Osteoblast (primary cell): Measurements from ENCODE around the gene PER2. TPM values are rescaled to one million over a fixed set of nuclear protein-coding genes. Genes with fewer than 3 reads are reported as not detected.

Source experiments
- DNase-seq: peaks from one replicate; pipeline ENCODE4 v3.0.0; 2011; ENCODE audit warnings: low spot score, mixed read lengths; ENCODE audit not compliant: insufficient read length; ENCODE audit errors: missing footprints
- H2AFZ ChIP-seq: 2 replicates; pipeline ENCODE4 v1.6.0; 2011; ENCODE audit warnings: mild to moderate bottlenecking, low read length
- H3K27ac ChIP-seq: 2 replicates; pipeline ENCODE4 v1.5.1; 2011; ENCODE audit warnings: mild to moderate bottlenecking, low read depth, low read length, moderate library complexity
- H3K27me3 ChIP-seq: 2 replicates; pipeline ENCODE4 v1.6.0; 2012; ENCODE audit warnings: mild to moderate bottlenecking, control low read depth, inconsistent platforms, low read length, moderate library complexity; ENCODE audit not compliant: insufficient read depth
- H3K36me3 ChIP-seq: 2 replicates; pipeline ENCODE4 v1.5.1; 2011; ENCODE audit warnings: mild to moderate bottlenecking, low read length, control low read depth, moderate library complexity; ENCODE audit not compliant: insufficient read depth
- H3K4me1 ChIP-seq: 2 replicates; pipeline ENCODE4 v1.5.1; 2011; ENCODE audit warnings: mild to moderate bottlenecking, low read length, control low read depth, moderate library complexity; ENCODE audit not compliant: insufficient read depth
- H3K4me2 ChIP-seq: 2 replicates; pipeline ENCODE4 v1.6.0; 2011; ENCODE audit warnings: mild to moderate bottlenecking, low read length; ENCODE audit not compliant: insufficient read depth
- H3K4me3 ChIP-seq: fragments of 200-600 bp; sonication (generic); 3 replicates; pipeline ENCODE4 v1.5.1; 2012; ENCODE audit warnings: mild to moderate bottlenecking, low read length, inconsistent platforms; ENCODE audit not compliant: insufficient read depth
- H3K79me2 ChIP-seq: 2 replicates; pipeline ENCODE4 v1.6.0; 2012; ENCODE audit warnings: mild to moderate bottlenecking, low read length, control low read depth, inconsistent platforms; ENCODE audit not compliant: insufficient read depth
- H3K9me3 ChIP-seq: 2 replicates; pipeline ENCODE4 v1.5.1; 2011; ENCODE audit warnings: low read depth, low read length, control low read depth
- H4K20me1 ChIP-seq: 2 replicates; pipeline ENCODE4 v1.6.0; 2012; ENCODE audit warnings: mild to moderate bottlenecking, low read length, control low read depth; ENCODE audit not compliant: insufficient read depth
- CTCF ChIP-seq: IDR thresholded peaks from 2 replicates; pipeline ENCODE4 v1.5.1; 2011; ENCODE audit warnings: mild to moderate bottlenecking, low read depth, low read length, moderate library complexity; ENCODE audit errors: extremely low read depth
- total RNA-seq: library from RNA; depleted of rRNA; stranded (reverse); fragments of >200 nt; gene quantifications from 2 replicates; pipeline ENCODE4 v1.2.3, GENCODE V29; 2012

The PER2 gene
- total RNA-seq, 1 donor, result 9.4 TPM

GRCh38 chr2:238203094-238203972 lies 85.1 kb downstream of the PER2 start, which contains the start of gene ILKAP:
Gene ILKAP, minus strand, starts transcription at chr2:238203695. Its CDS starts 142 bp downstream, at chr2:238203553.
- Histone ChIP-seq H3K79me2 (peaks cover 51% of the 10 kb centered on the region), H3K27me3 (peaks cover 24% of the 10 kb centered on the region), H3K9me3 (no peaks in the 10 kb centered on the region), H3K4me1 (peaks cover 20% of the 10 kb centered on the region), H3K4me3 (peak within 1 kb of the TSS; percentile 85), H3K36me3 (no peaks in the 10 kb centered on the region), H3K27ac (peak within 1 kb of the TSS; percentile 81), H3K4me2 (peak within 1 kb of the TSS; percentile 94), H4K20me1 (peaks cover 39% of the 10 kb centered on the region), H2AFZ (peak within 1 kb of the TSS; percentile 100)
- no peak for TF ChIP-seq CTCF
- peak; percentile 100 for DNase-seq

GRCh38 chr2:238202326-238203093 lies 85.9 kb downstream of the PER2 start:
- Histone ChIP-seq H3K27me3 (peaks cover 16% of the 10 kb centered on the region), H3K36me3 (no peaks in the 10 kb centered on the region), H2AFZ (peak overlapping the region; percentile 49), H3K79me2 (peaks cover 59% of the 10 kb centered on the region), H3K9me3 (no peaks in the 10 kb centered on the region), H3K4me2 (peak overlapping the region; percentile 94), H3K4me1 (peaks cover 20% of the 10 kb centered on the region), H4K20me1 (peaks cover 43% of the 10 kb centered on the region), H3K4me3 (peak overlapping the region; percentile 85), H3K27ac (peak overlapping the region; percentile 81)
- peak; percentile 94 for DNase-seq
- TF ChIP-seq CTCF, result no peak

Other genes with a start within 250 kb of the PER2 start
- 11.6 and 12.4 TPM in 2 replicates for gene SCLY, start 227.6 kb downstream of the PER2 start, total RNA-seq
- gene ESPNL, start 188.3 kb downstream of the PER2 start, total RNA-seq, result 1.8 and 9.8 TPM in 2 replicates
- under 0.01 TPM in 2 replicates for gene KLHL30, start 149.9 kb downstream of the PER2 start, total RNA-seq
- gene ERFE, start 129.6 kb downstream of the PER2 start, total RNA-seq, result 0.88 and 1.8 TPM in 2 replicates
- 24.2 and 24.5 TPM in 2 replicates for gene ILKAP, start 84.9 kb downstream of the PER2 start, total RNA-seq
- gene HES6, start 48.6 kb downstream of the PER2 start, total RNA-seq, result 1.8 and 4.0 TPM in 2 replicates
- 7.6 and 8.5 TPM in 2 replicates for gene TRAF3IP1, start 31.9 kb upstream of the PER2 start, total RNA-seq
- gene ASB1, start 138.3 kb upstream of the PER2 start, total RNA-seq, result 26.5 and 27.9 TPM in 2 replicates